OCI-LY3 (cell line): Measurements from ENCODE around the gene PRR12.

Source experiments
- H2AFZ ChIP-seq: fragments of 200-600, 300-600 bp; shearing (Covaris generic); 2 replicates; pipeline ENCODE4 v1.6.0; 2014; ENCODE audit warnings: antibody characterized with exemption, low read depth, low read length
- H3K27ac ChIP-seq: fragments of 200-600, 300-600 bp; sonication (generic); 2 replicates; pipeline ENCODE4 v1.5.1; 2014; ENCODE audit warnings: mild to moderate bottlenecking, low read length, moderate library complexity, mixed read lengths
- H3K27me3 ChIP-seq: fragments of 200-600, 300-600 bp; sonication (generic); 2 replicates; pipeline ENCODE4 v1.6.1; 2014; ENCODE audit warnings: low read depth, low read length, mixed read lengths
- H3K36me3 ChIP-seq: fragments of 200-600, 300-600 bp; sonication (generic); replicated peaks from 2 replicates; pipeline ENCODE3; 2014; ENCODE audit warnings: low read depth, low read length, mixed read lengths
- H3K4me1 ChIP-seq: fragments of 300-600, 200-600 bp; sonication (generic); 2 replicates; pipeline ENCODE4 v1.6.1; 2014; ENCODE audit warnings: low read length, mixed read lengths
- H3K4me2 ChIP-seq: fragments of 200-600, 300-600 bp; sonication (generic); 2 replicates; pipeline ENCODE4 v1.6.1; 2014; ENCODE audit warnings: low read length, mixed read lengths
- H3K4me3 ChIP-seq: fragments of 300-600, 200-600 bp; sonication (generic); 2 replicates; pipeline ENCODE4 v1.5.1; 2014; ENCODE audit warnings: antibody characterized with exemption, mild to moderate bottlenecking, low read length, moderate library complexity
- H3K79me2 ChIP-seq: fragments of 300-600, 200-600 bp; shearing (Covaris generic); 2 replicates; pipeline ENCODE4 v1.6.1; 2014; ENCODE audit warnings: mild to moderate bottlenecking, low read length, mixed read lengths
- H3K9ac ChIP-seq: fragments of 300-600, 200-600 bp; shearing (Covaris generic); 2 replicates; pipeline ENCODE4 v1.6.0; 2014; ENCODE audit warnings: mild to moderate bottlenecking, low read length, moderate library complexity
- H3K9me3 ChIP-seq: fragments of 200-600, 300-600 bp; shearing (Covaris generic); 2 replicates; pipeline ENCODE4 v1.6.1; 2014; ENCODE audit warnings: low read length, mixed read lengths; ENCODE audit not compliant: insufficient read depth
- H4K20me1 ChIP-seq: fragments of 200-600, 300-600 bp; sonication (generic); 2 replicates; pipeline ENCODE4 v1.6.1; 2016; ENCODE audit warnings: low read length, mixed read lengths; ENCODE audit not compliant: insufficient read depth
- CTCF ChIP-seq: fragments of 200-600, 300-600 bp; sonication (generic); IDR thresholded peaks from 2 replicates; pipeline ENCODE4 v1.5.1; 2014; ENCODE audit warnings: antibody characterized with exemption, low read length, low read depth
- EZH2phosphoT487 ChIP-seq: fragments of 200-600 bp; shearing (Covaris generic); IDR thresholded peaks from 2 replicates; pipeline ENCODE4 v1.6.1; 2018; ENCODE audit warnings: antibody characterized with exemption, mixed run types, low read depth

The PRR12 gene

DNA sequence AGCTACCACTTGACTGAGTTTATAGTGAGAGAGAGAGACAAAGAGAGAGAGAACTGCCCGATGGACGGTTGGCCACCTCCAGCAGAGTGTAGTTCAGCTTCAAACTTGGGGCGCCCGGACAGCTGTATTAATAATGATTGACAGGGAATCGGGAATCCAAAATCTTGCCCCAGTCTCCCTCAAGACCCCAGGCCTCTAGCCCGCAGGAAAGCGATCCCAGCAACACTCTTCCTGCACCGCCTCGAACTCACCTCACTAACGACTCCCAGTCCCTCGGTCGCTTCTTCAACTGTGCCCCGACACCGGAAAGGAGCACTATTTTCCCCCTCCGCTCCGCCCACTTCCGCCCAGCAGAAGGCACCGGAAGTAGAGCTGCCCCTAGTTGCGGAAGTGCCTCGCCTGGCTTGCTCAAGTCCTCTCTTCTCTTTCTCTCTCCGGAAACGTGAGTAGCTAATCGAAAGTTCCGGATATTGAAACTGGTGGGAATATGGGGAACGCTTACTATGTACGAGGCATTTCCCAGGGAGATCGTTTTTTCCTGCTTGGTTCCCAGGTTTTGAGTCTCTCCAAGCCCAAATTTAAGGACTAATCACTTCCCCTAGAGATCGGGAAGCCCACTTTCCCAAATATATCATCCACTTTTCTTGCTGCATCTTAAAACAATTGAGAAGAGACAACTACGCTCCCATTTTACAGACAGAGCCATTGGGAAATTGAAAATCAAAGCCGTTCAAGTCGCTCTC, 10.5 kb upstream of the PRR12 start, which contains the start of gene NOSIP:
Gene NOSIP (minus strand): TSS at position 293 of the 743 bp plus-strand sequence. CDS start 19,865 bp downstream, outside the sequence.
- no peaks in the 10 kb centered on the region for H4K20me1 ChIP-seq
- H3K36me3 ChIP-seq: no peaks in the 10 kb centered on the region
- peak within 1 kb of the TSS; percentile 81 for H3K9ac ChIP-seq
- H3K27me3 ChIP-seq: no peaks in the 10 kb centered on the region
- TF ChIP-seq CTCF: no peak
- peaks cover 43% of the 10 kb centered on the region for H3K79me2 ChIP-seq
- peaks cover 26% of the 10 kb centered on the region for H3K4me1 ChIP-seq
- H3K4me3 ChIP-seq: peak within 1 kb of the TSS; percentile 88
- H3K9me3 ChIP-seq: no peaks in the 10 kb centered on the region
- H2AFZ ChIP-seq: peak within 1 kb of the TSS; percentile 89
- H3K27ac ChIP-seq: peak within 1 kb of the TSS; percentile 30
- peak within 1 kb of the TSS; percentile 82 for H3K4me2 ChIP-seq

DNA sequence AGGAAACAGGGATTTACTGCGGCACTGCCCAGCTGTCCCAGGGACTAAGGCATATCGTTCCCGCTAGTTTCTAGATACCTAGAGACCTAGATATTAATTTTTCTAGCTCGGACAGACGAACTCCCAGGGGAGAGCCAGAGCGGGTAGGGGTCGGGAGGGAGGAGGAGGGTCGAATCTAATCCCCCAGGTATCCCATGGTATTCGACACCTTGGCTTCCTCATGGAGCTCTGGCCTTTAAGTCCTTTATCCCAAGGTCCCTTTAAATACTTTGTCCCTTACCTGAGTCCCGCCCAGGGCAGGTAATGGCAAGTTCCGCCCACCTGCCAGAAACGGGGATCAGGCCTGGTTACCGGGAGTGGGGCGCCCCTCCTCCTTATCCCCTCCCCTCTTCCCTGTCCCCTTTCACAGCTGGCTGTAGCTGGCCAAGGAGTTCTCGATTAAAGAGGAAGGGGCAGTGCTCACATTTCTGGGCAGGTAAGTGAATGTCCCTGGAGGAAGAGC, 9.9 kb upstream of the PRR12 start, which contains the start of gene PRRG2:
Gene PRRG2 (plus strand): TSS at position 310 of the 502 bp plus-strand sequence. CDS start 1,904 bp downstream, outside the sequence.
- H3K9me3 ChIP-seq: no peaks in the 10 kb centered on the region
- peak within 1 kb of the TSS; percentile 81 for H3K9ac ChIP-seq
- H3K27ac ChIP-seq: peak within 1 kb of the TSS; percentile 30
- no peaks in the 10 kb centered on the region for H4K20me1 ChIP-seq
- no peaks in the 10 kb centered on the region for H3K27me3 ChIP-seq
- H3K36me3 ChIP-seq: no peaks in the 10 kb centered on the region
- H3K79me2 ChIP-seq: peaks cover 40% of the 10 kb centered on the region
- peak within 1 kb of the TSS; percentile 88 for H3K4me3 ChIP-seq
- no peak for TF ChIP-seq CTCF
- no peak for TF ChIP-seq EZH2phosphoT487
- H2AFZ ChIP-seq: peak within 1 kb of the TSS; percentile 89
- peaks cover 22% of the 10 kb centered on the region for H3K4me1 ChIP-seq
- H3K4me2 ChIP-seq: peak within 1 kb of the TSS; percentile 82

DNA sequence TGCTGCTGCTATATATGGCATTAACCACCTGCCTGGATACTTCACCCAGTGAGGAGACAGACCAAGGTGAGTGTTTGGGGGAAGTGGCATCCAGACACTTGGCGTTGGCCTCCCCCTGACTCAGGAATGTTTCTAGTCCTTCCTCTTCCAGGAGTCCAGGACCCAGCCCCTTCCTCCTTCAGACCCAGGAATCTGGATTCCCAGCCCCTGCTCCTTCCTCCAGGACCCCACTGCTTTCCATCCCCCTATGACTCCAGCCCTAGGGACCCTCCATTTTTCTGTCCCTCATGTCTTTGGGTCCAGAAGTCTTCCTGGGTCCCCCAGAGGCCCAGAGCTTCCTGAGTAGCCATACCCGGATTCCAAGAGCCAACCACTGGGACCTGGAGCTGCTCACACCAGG, 7.7 kb upstream of the PRR12 start:
- no peak for TF ChIP-seq EZH2phosphoT487
- no peak for TF ChIP-seq CTCF
- no peaks in the 10 kb centered on the region for H3K36me3 ChIP-seq
- H4K20me1 ChIP-seq: no peaks in the 10 kb centered on the region
- H3K9ac ChIP-seq: no peak overlapping the region
- H3K9me3 ChIP-seq: no peaks in the 10 kb centered on the region
- no peak overlapping the region for H3K4me3 ChIP-seq
- no peak overlapping the region for H3K27ac ChIP-seq
- peaks cover 19% of the 10 kb centered on the region for H3K4me1 ChIP-seq
- peaks cover 18% of the 10 kb centered on the region for H3K79me2 ChIP-seq
- no peaks in the 10 kb centered on the region for H3K27me3 ChIP-seq
- no peak overlapping the region for H2AFZ ChIP-seq
- H3K4me2 ChIP-seq: no peak overlapping the region

DNA sequence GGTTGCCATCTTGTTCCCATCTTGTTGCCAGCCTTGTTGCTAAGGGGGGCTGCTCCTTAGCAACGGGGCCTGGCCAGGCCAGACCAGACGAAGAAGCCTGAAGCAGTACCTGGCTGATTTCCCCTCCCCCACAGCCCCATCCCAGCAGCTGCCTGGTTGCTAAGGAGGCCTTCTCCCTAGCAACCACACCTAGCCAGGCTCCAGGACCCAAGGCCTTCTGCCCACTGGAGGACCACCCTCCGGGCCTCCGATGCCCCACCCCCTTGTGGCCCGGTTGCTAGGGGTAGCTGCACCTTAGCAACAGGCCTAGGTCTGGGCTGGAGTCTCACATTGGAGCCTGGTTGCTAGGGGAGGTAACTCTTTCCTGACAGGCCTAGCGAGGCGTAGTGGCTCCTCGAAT, 6.0 kb upstream of the PRR12 start:
- Histone ChIP-seq H3K4me3 (no peak overlapping the region), H3K4me2 (no peak overlapping the region), H3K27ac (no peak overlapping the region), H3K9me3 (no peaks in the 10 kb centered on the region), H3K79me2 (peaks cover 3% of the 10 kb centered on the region), H3K36me3 (no peaks in the 10 kb centered on the region), H4K20me1 (no peaks in the 10 kb centered on the region), H3K4me1 (peaks cover 15% of the 10 kb centered on the region), H3K9ac (no peak overlapping the region), H3K27me3 (no peaks in the 10 kb centered on the region; the same call in 1 of the 2 replicates), H2AFZ (no peak overlapping the region)
- TF ChIP-seq EZH2phosphoT487: no peak
- TF ChIP-seq CTCF: no peak
